Heart right ventricle (tissue), 16 donors: ENCODE data around the gene WDFY4. TPM values are rescaled to one million over a fixed set of nuclear protein-coding genes. Genes with fewer than 3 reads are reported as not detected.

Experiments
- ATAC-seq, 8 donors: fragments of 200-7000 bp; cut with Tn5 transposase; one replicate each; pipeline ENCODE4 v1.9.1; 2020; ENCODE audit warnings: mild to moderate bottlenecking in 8 of 8, moderate library complexity in 8 of 8, moderate number of reproducible peaks in 1 of 8
- DNase-seq, 2 donors: peaks; one replicate each; pipeline ENCODE4 v3.0.0-alpha.2; 2020
- H3K27ac ChIP-seq, 10 donors: fragments of 200-600 bp; sonication (generic) in 2 of 10; one replicate each; pipeline versions ENCODE4 v1.5.0 to v1.8.0; 2020 to 2022; ENCODE audit warnings: mild to moderate bottlenecking in 3 of 10
- H3K27me3 ChIP-seq, 7 donors: fragments of 200-600 bp; one replicate each; pipeline ENCODE4 v1.8.0; 2021 to 2022; ENCODE audit warnings: mild to moderate bottlenecking in 2 of 7
- H3K36me3 ChIP-seq, 9 donors: fragments of 200-600 bp; sonication (generic) in 1 of 9; one replicate each; pipeline versions ENCODE4 v1.5.0 to v1.8.0; 2020 to 2022; ENCODE audit warnings: mild to moderate bottlenecking in 2 of 9
- H3K4me1 ChIP-seq, 9 donors: fragments of 200-600 bp; sonication (generic) in 1 of 9; one replicate each; pipeline versions ENCODE4 v1.5.0 to v1.8.0; 2020 to 2022; ENCODE audit warnings: mild to moderate bottlenecking in 4 of 9
- H3K4me3 ChIP-seq, 10 donors: fragments of 200-600 bp; sonication (generic) in 2 of 10; one replicate each; pipeline versions ENCODE4 v1.5.0 to v1.8.0; 2020 to 2022; ENCODE audit warnings: mild to moderate bottlenecking in 7 of 10, moderate library complexity in 2 of 10
- H3K9me3 ChIP-seq, 11 donors: fragments of 200-600 bp in 10 of 11; sonication (generic) in 2 of 11; one replicate each; pipeline versions ENCODE4 v1.5.0 to v1.8.0; 2013 to 2022; ENCODE audit warnings: mild to moderate bottlenecking in 2 of 11, control low read depth in 1 of 11, moderate library complexity in 1 of 11
- CTCF ChIP-seq, 9 donors: fragments of 200-600 bp; sonication (generic) in 2 of 9; IDR thresholded peaks; one replicate each; pipeline versions ENCODE4 v1.5.0 to v1.8.0; 2021 to 2022; ENCODE audit warnings: antibody characterized with exemption in 9 of 9, mild to moderate bottlenecking in 5 of 9, moderate library complexity in 1 of 9
- WGBS, 2 donors: extraction: QIAGEN DNeasy Blood & Tissue Kit; methylation state at CpG; one replicate each; pipeline ENCODE4 v1.1.7; 2013; ENCODE audit warnings: inconsistent platforms in 1 of 2; 5-methylcytosine and 5-hydroxymethylcytosine counted together
- intact Hi-C, 10 donors: fragments of 100-400 bp; cut with DNase I; formaldehyde crosslinking; loops; one replicate each; pipeline versions ENCODE4 v1.11.1 to v1.14.2; 2022
- polyA plus RNA-seq, 2 donors: library from polyadenylated mRNA; stranded (reverse); fragments of 200-250 nt; gene quantifications; one replicate each; pipeline ENCODE4 v1.2.3, GENCODE V29; 2013
- total RNA-seq, 10 donors: library from RNA; stranded (reverse); fragmentation: NEBNext Ultra II Directional in 3 of 10; extraction: Animal tissue kit (Norgen Biotek cat#: 25700) in 3 of 10; gene quantifications; one replicate each; pipeline versions ENCODE4 v1.2.1 to v1.2.4, GENCODE V29; 2021 to 2023
- donor health status: Arrhythmogenic right ventricular cardiomyopathy.
- donor health status: ischemic (EF 13 %, LVEDD 7.1; RV severe dilation, severe dysfunction).
- donor health status: healthy with polysubstance abuse.
- donor health status: DM: no; HTN: yes; CAD: no.
- donor health status: DM: no; HTN: no; CAD: no.
- donor health status: ischemic (EF 25% LVEDD 6.9; RV normal size, moderate dysfunction).
- donor health status: ischemic (EF 25% LVEDD 5.7; RV mildly dilated, moderate dysfunction).
- donor health status: healthy.
- donor health status: DM: yes; HTN: yes; CAD: no.
- donor health status: Ischemic cardiomyopathy.
- donor health status: ischemic (EF 35%, LVEDD 5.7; RV mildly dilated, moderate dysfunction).
- donor health status: nonischemic (EF 11% LVEDD 7.7; RV severe dilation, severe dysfunction).
- donor health status: DM: yes; HTN: yes; CAD: no.
- donor health status: PGD.
- donor health status: ischemic (EF 29% LVEDD 5.4; RV normal size, mild dysfunction).
- donor health status: nonischemic (EF 23%, LVEDD 6.1; RV moderate dilation, normal function).

WDFY4 gene
- total and polyA plus RNA-seq, 12 donors, result 0.59 to 7.4 (median 0.92) TPM

GRCh38 chr10:48880016-48880705 is 195.5 kb downstream of the WDFY4 start:
- 61 to 64% methylated on average over 11 of the region's 11 CpGs for WGBS, 2 donors
- TF ChIP-seq CTCF (IDR thresholded peaks at IDR 0.05), result no peak
- ATAC-seq (no peak), DNase-seq (no peak)
- H3K4me1 ChIP-seq, result no peaks in the 10 kb centered on the region
- no peak overlapping the region for H3K4me3 ChIP-seq
- H3K27ac ChIP-seq, result no peak overlapping the region
- peaks cover 0 to 3% (median 0%) of the 10 kb centered on the region in 7 donors for H3K27me3 ChIP-seq
- intact Hi-C loops, result no loop called here
- peaks cover 0 to 7% (median 0%) of the 10 kb centered on the region in 9 donors for H3K36me3 ChIP-seq
- no peaks in the 10 kb centered on the region for H3K9me3 ChIP-seq

GRCh38 chr10:48881937-48882336 is 197.3 kb downstream of the WDFY4 start:
- peaks cover 0 to 3% (median 0%) of the 10 kb centered on the region in 7 donors for H3K27me3 ChIP-seq
- intact Hi-C loops, result no loop called here
- TF ChIP-seq CTCF (IDR thresholded peaks at IDR 0.05), result no peak
- 88 to 96% methylated on average over 1 of the region's 1 CpG for WGBS, 2 donors
- H3K4me3 ChIP-seq, result no peak overlapping the region
- H3K27ac ChIP-seq, result no peak overlapping the region
- peaks cover 0 to 7% (median 0%) of the 10 kb centered on the region in 9 donors for H3K36me3 ChIP-seq
- no peaks in the 10 kb centered on the region for H3K4me1 ChIP-seq
- no peak for DNase-seq
- ATAC-seq, result no peak
- H3K9me3 ChIP-seq, result no peaks in the 10 kb centered on the region

- no peaks in the 10 kb centered on the region for H3K9me3 ChIP-seq
- H3K4me1 ChIP-seq, result no peaks in the 10 kb centered on the region
- intact Hi-C loops, result no loop called here
- TF ChIP-seq CTCF (IDR thresholded peaks at IDR 0.05), result no peak
- peaks cover 0 to 7% (median 0%) of the 10 kb centered on the region in 9 donors for H3K36me3 ChIP-seq
- peaks cover 0 to 3% (median 0%) of the 10 kb centered on the region in 7 donors for H3K27me3 ChIP-seq
- no peak for ATAC-seq
- DNase-seq, result no peak
- H3K4me3 ChIP-seq, result no peak overlapping the region
- 89 to 91% methylated on average over 2 of the region's 2 CpGs for WGBS, 2 donors
- no peak overlapping the region for H3K27ac ChIP-seq
Observed at GRCh38 chr10:48882881-48883280, 198.2 kb downstream of the WDFY4 start.

- WGBS, 2 donors, result 69 to 78% methylated on average over 4 of the region's 4 CpGs
- DNase-seq, result no peak
- H3K4me3 ChIP-seq, result no peak overlapping the region
- H3K27me3 ChIP-seq, result peaks cover 0 to 3% (median 0%) of the 10 kb centered on the region in 7 donors
- no peaks in the 10 kb centered on the region for H3K9me3 ChIP-seq
- H3K4me1 ChIP-seq, result no peaks in the 10 kb centered on the region
- peaks cover 0 to 7% (median 0%) of the 10 kb centered on the region in 9 donors for H3K36me3 ChIP-seq
- no peak for TF ChIP-seq CTCF (IDR thresholded peaks at IDR 0.05)
- no peak for ATAC-seq
- intact Hi-C loops, result no loop called here
- no peak overlapping the region for H3K27ac ChIP-seq
Observed at GRCh38 chr10:48883701-48884100, 199.0 kb downstream of the WDFY4 start.
